GM12878 (cell line): Measurements from ENCODE around the gene ZNF92. TPM values are rescaled to one million over a fixed set of nuclear protein-coding genes. Genes with fewer than 3 reads are reported as not detected.

ENCODE experiments used
- ATAC-seq: fragments of 200-7000 bp; cut with Tn5 transposase; 3 replicates; pipeline ENCODE4 v1.9.1; 2020; ENCODE audit warnings: mild to moderate bottlenecking, moderate library complexity
- BruUV-seq: library from RNA; stranded (reverse); fragments of 400-500 nt; replicated peaks from 2 replicates; lab custom pipeline; 2021; lab: Mats Ljungman, UMichigan
- CTCF ChIA-PET: fragments of 300-600 bp; sonication (Branson Sonifier 250); formaldehyde crosslinking; extraction: SDS; loops from one replicate; lab custom pipeline; 2021; ENCODE audit warnings: inconsistent platforms; lab: Yijun Ruan, JAX
- POLR2A ChIA-PET: fragments of 350-600 bp; formaldehyde crosslinking; extraction: SDS; loops from one replicate; lab custom pipeline; 2021; ENCODE audit warnings: inconsistent platforms; lab: Charles Lee
- RAD21 ChIA-PET: fragments of 300-600 bp; sonication (Branson Sonifier 250); formaldehyde crosslinking; loops from one replicate; lab custom pipeline; 2023; ENCODE audit warnings: antibody characterized with exemption; ENCODE audit not compliant: unreplicated experiment; lab: Charles Lee
- SMC1A ChIA-PET: fragments of 300-600 bp; sonication (Branson Sonifier 250); formaldehyde crosslinking; loops from one replicate; lab custom pipeline; 2023; ENCODE audit not compliant: unreplicated experiment, uncharacterized antibody; lab: Charles Lee
- DNase-seq: peaks from one replicate; pipeline ENCODE4 v3.0.0-alpha.2; 2011; ENCODE audit warnings: low read depth, low spot score
- FAIRE-seq: peaks from 3 replicates; lab custom pipeline; 2011; peaks lifted over from hg19 to GRCh38; lab: Jason Lieb, UNC
- H2AFZ ChIP-seq: 2 replicates; pipeline ENCODE4 v1.6.0; 2011; ENCODE audit warnings: low read depth, low read length, control low read depth; ENCODE audit not compliant: control insufficient read depth
- H3K27ac ChIP-seq: 2 replicates; pipeline ENCODE4 v1.5.1; 2011; ENCODE audit warnings: control low read depth; ENCODE audit not compliant: control insufficient read depth, insufficient read depth
- H3K27me3 ChIP-seq, 2 experiments: replicated peaks in 1 of 2; 2 replicates each; pipeline versions ENCODE4 v1.6.0 to v1.6.1; 2011; ENCODE audit warnings: low read length in 1 of 2; ENCODE audit not compliant: control insufficient read depth in 2 of 2, insufficient read depth in 2 of 2
- H3K36me3 ChIP-seq, 2 experiments: 2 replicates each; pipeline ENCODE4 v1.5.1; 2011; ENCODE audit warnings: low read length in 1 of 2; ENCODE audit not compliant: control insufficient read depth in 2 of 2, insufficient read depth in 2 of 2
- H3K4me1 ChIP-seq: 2 replicates; pipeline ENCODE4 v1.6.1; 2011; ENCODE audit warnings: mild to moderate bottlenecking, low read length, moderate library complexity, mixed read lengths; ENCODE audit not compliant: control insufficient read depth, insufficient read depth
- H3K4me2 ChIP-seq: 2 replicates; pipeline ENCODE4 v1.6.0; 2011; ENCODE audit warnings: control low read depth; ENCODE audit not compliant: control insufficient read depth, insufficient read depth
- H3K4me3 ChIP-seq: fragments of 200-600 bp; sonication (generic); 2 replicates; pipeline ENCODE4 v1.5.1; 2016
- H3K79me2 ChIP-seq: 2 replicates; pipeline ENCODE4 v1.6.0; 2011; ENCODE audit warnings: low read length; ENCODE audit not compliant: control insufficient read depth, insufficient read depth
- H3K9ac ChIP-seq: 2 replicates; pipeline ENCODE4 v1.8.0; 2011; ENCODE audit warnings: low read length, control low read depth, mixed read lengths; ENCODE audit not compliant: control insufficient read depth, insufficient read depth
- H3K9me3 ChIP-seq: replicated peaks from 3 replicates; pipeline ENCODE4 v1.5.1; 2011; ENCODE audit warnings: mild to moderate bottlenecking, low read length; ENCODE audit not compliant: control insufficient read depth, insufficient read depth
- H4K20me1 ChIP-seq: 2 replicates; pipeline ENCODE4 v1.6.0; 2011; ENCODE audit not compliant: control insufficient read depth, insufficient read depth
- BACH1 ChIP-seq: fragments of 450-650 bp; IDR thresholded peaks from 2 replicates; pipeline ENCODE4 v1.6.1; 2017; ENCODE audit warnings: mild to moderate bottlenecking, borderline replicate concordance
- BRCA1 ChIP-seq: IDR thresholded peaks from 2 replicates; pipeline ENCODE4 v1.6.1; 2011; ENCODE audit warnings: low read depth, low read length, improper control_type of control experiment
- DPF2 ChIP-seq: fragments of 450-650 bp; IDR thresholded peaks from 2 replicates; pipeline ENCODE4 v1.6.1; 2017; ENCODE audit warnings: mild to moderate bottlenecking
- GABPA ChIP-seq: IDR thresholded peaks from 2 replicates; pipeline ENCODE4 v1.6.1; 2014; ENCODE audit warnings: antibody characterized with exemption, low read depth, mild to moderate bottlenecking, inconsistent platforms
- GATAD2B ChIP-seq: fragments of 450-650 bp; conservative IDR thresholded peaks from 2 replicates; pipeline ENCODE4 v1.6.1; 2017; ENCODE audit warnings: low read depth, mild to moderate bottlenecking, moderate library complexity
- IKZF2 ChIP-seq, 2 experiments: fragments of 450-650 bp; IDR thresholded peaks; 2 replicates each; pipeline ENCODE4 v1.6.1; 2017; ENCODE audit warnings: mild to moderate bottlenecking in 2 of 2, moderate library complexity in 2 of 2
- KDM1A ChIP-seq: fragments of 200-600 bp; sonication (generic); IDR thresholded peaks from 2 replicates; pipeline ENCODE4 v1.6.1; 2016; ENCODE audit warnings: borderline replicate concordance
- MEF2A ChIP-seq: IDR thresholded peaks from 2 replicates; pipeline ENCODE4 v1.6.1; 2011; ENCODE audit warnings: low read depth, mild to moderate bottlenecking, low read length, moderate library complexity; ENCODE audit not compliant: insufficient read depth
- POLR2A ChIP-seq: IDR thresholded peaks from 2 replicates; pipeline ENCODE4 v1.6.1; 2011; ENCODE audit warnings: low read depth, mild to moderate bottlenecking, low read length
- SREBF1 ChIP-seq: IDR thresholded peaks from 2 replicates; pipeline ENCODE4 v1.6.1; 2012; ENCODE audit warnings: mild to moderate bottlenecking, low read length
- TARDBP ChIP-seq: IDR thresholded peaks from 2 replicates; pipeline ENCODE4 v1.6.1; 2016; ENCODE audit warnings: borderline replicate concordance
- ZNF217 ChIP-seq: fragments of 450-650 bp; IDR thresholded peaks from 2 replicates; pipeline ENCODE4 v1.6.1; 2017; ENCODE audit warnings: antibody characterized with exemption, mild to moderate bottlenecking
- ZNF274 ChIP-seq: IDR thresholded peaks from one replicate; pipeline ENCODE4 v1.8.0; 2011; ENCODE audit not compliant: insufficient read length, insufficient read depth
- ZSCAN29 ChIP-seq: fragments of 450-650 bp; IDR thresholded peaks from 2 replicates; pipeline ENCODE4 v1.6.1; 2017; ENCODE audit warnings: mild to moderate bottlenecking, moderate library complexity
- WGBS: methylation state at CpG from one replicate; pipeline ENCODE4 v1.1.6; 2016; ENCODE audit warnings: low lambda C conversion rate; ENCODE audit not compliant: insufficient replicate concordance, insufficient coverage; ENCODE audit errors: missing lambda C conversion rate; 5-methylcytosine and 5-hydroxymethylcytosine counted together
- in situ Hi-C: fragments of 300-500 bp; cut with MboI; formaldehyde crosslinking; loops from 9 replicates; pipeline ENCODE4 v1.14.3; 2018; ENCODE audit warnings: mixed read lengths
- intact Hi-C: fragments of 100-400 bp; cut with micrococcal nuclease; formaldehyde crosslinking; loops from one replicate; pipeline ENCODE4 v1.14.2; 2022; ENCODE audit not compliant: unreplicated experiment
- polyA plus RNA-seq, 11 experiments: library from polyadenylated mRNA; depleted of rRNA in 4 of 11; unstranded in 6 of 11; stranded (reverse) in 5 of 11; fragments of >200 nt; fragmentation: Nextera tagmentation in 4 of 11; fragmentation: Illumina TruSeq in 1 of 11; extraction: Ambion mirVana in 4 of 11; extraction: Trizol in 1 of 11; gene quantifications; 1 replicate in 1 of 11; 2 replicates in 10 of 11; pipeline versions ENCODE4 v1.2.1 to v1.2.3, GENCODE V29; 2011 to 2016; ENCODE audit warnings: inconsistent platforms in 2 of 11, missing spikeins in 2 of 11, low read depth in 1 of 11
- total RNA-seq, 4 experiments: library from RNA; depleted of rRNA in 3 of 4; stranded (reverse); fragments of >200 nt in 3 of 4; fragmentation: Illumina TruSeq in 1 of 4; extraction: Trizol in 1 of 4; gene quantifications; 2 replicates each; pipeline versions ENCODE4 v1.2.1 to v1.2.3, GENCODE V29; 2013 to 2021
- TF ChIP-seq, protein P1 (sequence below): fragments of 450-650 bp; IDR thresholded peaks from 2 replicates; pipeline ENCODE4 v1.6.1; 2016; ENCODE audit warnings: mild to moderate bottlenecking

The ZNF92 gene
- total and polyA plus RNA-seq, 10 of the 15 experiments (the other 5 are each of a cell fraction or from before 2014, with no cell fraction given): 6.7 to 27.6 (median 14.3) TPM

DNA sequence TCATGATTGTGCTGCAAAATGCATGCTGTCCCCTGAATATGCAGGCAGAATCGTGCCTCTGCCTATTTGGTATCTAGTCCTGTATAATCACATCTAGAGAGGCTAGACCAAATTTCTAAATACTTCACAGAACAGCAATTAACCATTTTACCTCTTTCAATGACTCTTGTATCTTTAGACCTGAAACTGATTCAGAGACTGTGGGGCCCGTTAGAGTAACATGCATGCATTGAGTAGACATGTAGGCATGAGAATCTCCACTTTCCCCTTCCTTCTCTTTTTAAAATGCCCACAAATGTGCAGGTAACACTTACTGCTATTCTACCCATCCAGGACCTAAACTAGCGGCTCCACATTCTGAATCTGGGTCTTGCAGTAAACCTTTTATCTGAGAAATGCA lies 8.8 kb downstream of the ZNF92 start:
- Histone ChIP-seq H3K9ac (no peak overlapping the region; the same call in 1 of the 2 replicates), H3K4me2 (peak overlapping the region; percentile 50), H3K4me1 (peaks cover 3% of the 10 kb centered on the region), H4K20me1 (no peaks in the 10 kb centered on the region), H3K79me2 (peaks cover 91% of the 10 kb centered on the region), H3K27me3 (no peaks in the 10 kb centered on the region)
- WGBS: 63% methylated on average over 3 of the region's 3 CpGs
- in situ Hi-C loops: loop anchor here (25.0 kb wide), 1 partner anchor 695 kb away; no protein-coding TSS in a partner anchor
- ChIA-PET POLR2A (interaction anchor here (0.6 to 2.0 kb wide), 2 partner anchors 8 to 12 kb away, joined by 3 to 5 read pairs; no protein-coding TSS in a partner anchor), CTCF (interaction anchor here (1.5 kb wide), 1 partner anchor 13 kb away, joined by 3 read pairs; no protein-coding TSS in a partner anchor), SMC1A (interaction anchor here (0.8 to 4.3 kb wide), 6 partner anchors 9 to 376 kb away, joined by 3 to 18 read pairs (median 4); partner anchors contain the start of genes ERV3-1 and ZNF92)
- FAIRE-seq (no peak), DNase-seq (no peak)
- BruUV-seq: no TSS peak
- TF ChIP-seq GATAD2B (no peak), KDM1A (no peak), BACH1 (no peak), ZNF217 (no peak), SREBF1 (no peak), IKZF2 (IDR thresholded peaks at IDR 0.05) (no peak), GABPA (no peak), POLR2A (no peak), TARDBP (no peak), MEF2A (no peak), DPF2 (no peak), ZNF274 (no peak), BRCA1 (no peak), ZSCAN29 (no peak)
- TF ChIP-seq, protein P1, sequence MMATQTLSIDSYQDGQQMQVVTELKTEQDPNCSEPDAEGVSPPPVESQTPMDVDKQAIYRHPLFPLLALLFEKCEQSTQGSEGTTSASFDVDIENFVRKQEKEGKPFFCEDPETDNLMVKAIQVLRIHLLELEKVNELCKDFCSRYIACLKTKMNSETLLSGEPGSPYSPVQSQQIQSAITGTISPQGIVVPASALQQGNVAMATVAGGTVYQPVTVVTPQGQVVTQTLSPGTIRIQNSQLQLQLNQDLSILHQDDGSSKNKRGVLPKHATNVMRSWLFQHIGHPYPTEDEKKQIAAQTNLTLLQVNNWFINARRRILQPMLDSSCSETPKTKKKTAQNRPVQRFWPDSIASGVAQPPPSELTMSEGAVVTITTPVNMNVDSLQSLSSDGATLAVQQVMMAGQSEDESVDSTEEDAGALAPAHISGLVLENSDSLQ: no peak
- TF ChIP-seq, all 136 proteins: peak for 0
- peak; percentile 58 for ATAC-seq
- intact Hi-C loops: loop anchor here (10.0 kb wide), 1 partner anchor 1068 kb away; the partner anchor contains the start of gene ZNF736
- Histone ChIP-seq H3K27ac (peak overlapping the region; percentile 13; the same call in 1 of the 2 replicates), H3K9me3 (peaks cover 2% of the 10 kb centered on the region; the same call in 2 of the 3 replicates), H2AFZ (no peak overlapping the region), H3K36me3 (peaks cover 0 to 11% of the 10 kb centered on the region in 2 experiments; a peak in 2 of 4 replicates), H3K4me3 (peak overlapping the region; percentile 8; the same call in 1 of the 2 replicates)
- RAD21 ChIA-PET: interaction anchor here (0.7 to 1.6 kb wide), 3 partner anchors 8 to 113 kb away, joined by 3 to 10 read pairs (median 4); partner anchors contain the start of gene ZNF92
